Caco-2 (cell line): ENCODE data around the gene CGB7. TPM values are rescaled to one million over a fixed set of nuclear protein-coding genes. Genes with fewer than 3 reads are reported as not detected.
"Not testable (repeated sequence)": the region's sequence is repeated elsewhere in the genome, so short reads cannot be mapped to it uniquely, and the experiment has no call there.

ENCODE experiments used
- BruUV-seq: library from RNA; stranded (reverse); fragments of 400-500 nt; replicated peaks from 2 replicates; lab custom pipeline; 2021; lab: Mats Ljungman, UMichigan
- CTCF ChIA-PET: fragments of 300-600 bp; sonication (Branson Sonifier 250); formaldehyde crosslinking; loops from one replicate; lab custom pipeline; 2022; ENCODE audit warnings: antibody characterized with exemption; lab: Charles Lee
- POLR2A ChIA-PET: fragments of 300-600 bp; sonication (Branson Sonifier 250); formaldehyde crosslinking; loops from one replicate; lab custom pipeline; 2022; ENCODE audit warnings: antibody characterized with exemption; lab: Charles Lee
- DNase-seq, 2 experiments: peaks; one replicate each; pipeline versions ENCODE4 v3.0.0 to v3.0.0-alpha.2; 2020 to 2022
- H3K27me3 ChIP-seq: replicated peaks from 2 replicates; pipeline ENCODE4 v1.6.0; 2011; ENCODE audit warnings: low read length; ENCODE audit not compliant: control insufficient read depth, insufficient read depth
- H3K36me3 ChIP-seq: 2 replicates; pipeline ENCODE4 v1.5.1; 2011; ENCODE audit warnings: low read length; ENCODE audit not compliant: control insufficient read depth, insufficient read depth
- H3K4me1 ChIP-seq: fragments of 250-450 bp; sonication (Bioruptor Pico); 2 replicates; pipeline ENCODE4 v1.5.1; 2020; ENCODE audit warnings: mild to moderate bottlenecking
- H3K4me3 ChIP-seq: 2 replicates; pipeline ENCODE4 v1.5.1; 2011; ENCODE audit warnings: low read depth, mild to moderate bottlenecking, control low read depth, low read length
- H3K9me3 ChIP-seq: fragments of 250-450 bp; sonication (Bioruptor Pico); 2 replicates; pipeline ENCODE4 v1.5.1; 2020; ENCODE audit warnings: mild to moderate bottlenecking, moderate library complexity
- H3K27ac Mint-ChIP-seq: one replicate; pipeline ENCODE4 v1.8.0; 2022; ENCODE audit warnings: mixed read lengths; ENCODE audit not compliant: unreplicated experiment
- H3K27me3 Mint-ChIP-seq: one replicate; pipeline ENCODE4 v1.8.0; 2022; ENCODE audit warnings: mixed read lengths; ENCODE audit not compliant: insufficient read depth, unreplicated experiment
- H3K36me3 Mint-ChIP-seq: one replicate; pipeline ENCODE4 v1.8.0; 2022; ENCODE audit warnings: mild to moderate bottlenecking, mixed read lengths; ENCODE audit not compliant: insufficient read depth, unreplicated experiment
- H3K4me1 Mint-ChIP-seq: one replicate; pipeline ENCODE4 v1.8.0; 2022; ENCODE audit warnings: low read depth, mixed read lengths; ENCODE audit not compliant: unreplicated experiment
- H3K4me3 Mint-ChIP-seq: one replicate; pipeline ENCODE4 v1.8.0; 2022; ENCODE audit warnings: mild to moderate bottlenecking, moderate library complexity, mixed read lengths; ENCODE audit not compliant: unreplicated experiment
- H3K9me3 Mint-ChIP-seq: one replicate; pipeline ENCODE4 v1.8.0; 2022; ENCODE audit warnings: mixed read lengths; ENCODE audit not compliant: unreplicated experiment
- CTCF ChIP-seq, 2 experiments: fragments of 200-600 bp in 1 of 2; IDR thresholded peaks; 1 replicate in 1 of 2; 2 replicates in 1 of 2; pipeline versions ENCODE4 v1.5.1 to v1.8.0; 2011 to 2022; ENCODE audit warnings: antibody characterized with exemption in 1 of 2, control low read depth in 1 of 2, inconsistent platforms in 1 of 2, low read depth in 1 of 2, low read length in 1 of 2, mild to moderate bottlenecking in 1 of 2, moderate library complexity in 1 of 2; ENCODE audit not compliant: insufficient read depth in 1 of 2, severe bottlenecking in 1 of 2, unreplicated experiment in 1 of 2
- intact Hi-C: fragments of 100-400 bp; cut with micrococcal nuclease; formaldehyde crosslinking; loops from one replicate; pipeline ENCODE4 v1.10.0; 2022; ENCODE audit not compliant: unreplicated experiment
- total RNA-seq: library from RNA; stranded (reverse); gene quantifications from 2 replicates; pipeline ENCODE4 v1.2.3, GENCODE V29; 2022

CGB7 gene
- total RNA-seq, 1 experiment from 2014 or later: 3.0 TPM

GRCh38 chr19:49019242-49019932, 38.2 kb downstream of the CGB7 start:
- Mint-ChIP-seq H3K36me3 (peaks cover 31% of the 10 kb centered on the region), H3K9me3 (no peaks in the 10 kb centered on the region), H3K27ac (peak overlapping the region; percentile 45), H3K4me1 (peaks cover 21% of the 10 kb centered on the region), H3K4me3 (peak overlapping the region; percentile 79), H3K27me3 (no peaks in the 10 kb centered on the region)
- Histone ChIP-seq H3K27me3 (no peaks in the 10 kb centered on the region; the same call in 1 of the 2 replicates), H3K4me3 (peak overlapping the region; percentile 49), H3K36me3 (peaks cover 1% of the 10 kb centered on the region; the same call in 1 of the 2 replicates), H3K4me1 (0 out of 2 replicates have a peak, but pooled peaks cover 9% of the 10 kb centered on the region), H3K9me3 (no peaks in the 10 kb centered on the region)
- peak in 1 of 2 experiments; percentile 34 for TF ChIP-seq CTCF (IDR thresholded peaks at IDR 0.05; ENCODE audit: insufficient read depth in 1 of 2, low read depth in 1 of 2, low read length in 1 of 2, severe bottlenecking in 1 of 2, unreplicated experiment in 1 of 2)
- ChIA-PET POLR2A (interaction anchor here (0.5 to 1.3 kb wide), 4 partner anchors 26 to 155 kb away, joined by 3 to 9 read pairs (median 3); partner anchors contain the start of genes GYS1 and RUVBL2), CTCF (interaction anchor here (0.6 to 4.0 kb wide), 11 partner anchors 20 to 129 kb away, joined by 3 to 51 read pairs (median 5); partner anchors contain the start of genes GYS1, NTF4 and RUVBL2)
- peak; percentile 84 to 88 for DNase-seq
- no TSS peak for BruUV-seq
- intact Hi-C loops: loop anchor here (2.0 kb wide), 1 partner anchor 21 kb away; no protein-coding TSS in a partner anchor

GRCh38 chr19:49018388-49019241, 38.9 kb downstream of the CGB7 start:
- Mint-ChIP-seq H3K27ac (peak overlapping the region; percentile 45), H3K4me1 (peaks cover 21% of the 10 kb centered on the region), H3K36me3 (peaks cover 36% of the 10 kb centered on the region), H3K4me3 (peak overlapping the region; percentile 79)
- not testable (repeated sequence) for H3K36me3 ChIP-seq, H3K27me3 Mint-ChIP-seq, H3K27me3 ChIP-seq, H3K9me3 Mint-ChIP-seq, H3K9me3 ChIP-seq, BruUV-seq, H3K4me1 ChIP-seq
- ChIA-PET CTCF (interaction anchor here (0.6 to 4.0 kb wide), 12 partner anchors 19 to 130 kb away, joined by 3 to 51 read pairs (median 6); partner anchors contain the start of genes GYS1, NTF4 and RUVBL2), POLR2A (interaction anchor here (0.9 to 1.3 kb wide), 3 partner anchors 25 to 55 kb away, joined by 3 to 9 read pairs (median 5); partner anchors contain the start of genes GYS1 and RUVBL2)
- H3K4me3 ChIP-seq: peak overlapping the region; percentile 49
- intact Hi-C loops: loop anchor here (2.0 kb wide), 1 partner anchor 20 kb away; no protein-coding TSS in a partner anchor
- peak in 1 of 2 experiments; percentile 38 for DNase-seq

GRCh38 chr19:49017666-49018351, 39.7 kb downstream of the CGB7 start:
- intact Hi-C loops: loop anchor here (1.0 to 2.0 kb wide), 2 partner anchors 19 to 56 kb away; no protein-coding TSS in a partner anchor
- no peaks in the 10 kb centered on the region; the same call in 1 of the 2 replicates for H3K27me3 ChIP-seq
- no peaks in the 10 kb centered on the region for H3K9me3 ChIP-seq
- H3K4me3 ChIP-seq: peak overlapping the region; percentile 49
- Mint-ChIP-seq H3K27me3 (no peaks in the 10 kb centered on the region), H3K4me1 (peaks cover 21% of the 10 kb centered on the region), H3K9me3 (no peaks in the 10 kb centered on the region), H3K27ac (no peak overlapping the region), H3K4me3 (peak overlapping the region; percentile 79), H3K36me3 (peaks cover 36% of the 10 kb centered on the region)
- DNase-seq: peak; percentile 87 to 88
- 0 out of 2 replicates have a peak, but pooled peaks cover 9% of the 10 kb centered on the region for H3K4me1 ChIP-seq
- POLR2A ChIA-PET: interaction anchor here (1.1 kb wide), 1 partner anchor 25 kb away, joined by 5 read pairs; the partner anchor contains the start of genes GYS1 and RUVBL2
- H3K36me3 ChIP-seq: peaks cover 1% of the 10 kb centered on the region; the same call in 1 of the 2 replicates
- CTCF ChIA-PET: interaction anchor here (0.6 to 4.0 kb wide), 9 partner anchors 18 to 847 kb away, joined by 3 to 51 read pairs (median 4); partner anchors contain the start of genes GYS1, NTF4 and RUVBL2
- peak; percentile 47 to 71 for TF ChIP-seq CTCF (IDR thresholded peaks at IDR 0.05; ENCODE audit: insufficient read depth in 1 of 2, low read depth in 1 of 2, low read length in 1 of 2, severe bottlenecking in 1 of 2, unreplicated experiment in 1 of 2)
- BruUV-seq: no TSS peak
